ENCODE results near the gene TACC3. TPM values are rescaled to one million over a fixed set of nuclear protein-coding genes. Genes with fewer than 3 reads are reported as not detected.

TACC3 gene
- total and polyA plus RNA-seq, 3 experiments from 2014 or later: 45.5 to 129 (median 124) TPM

DNA sequence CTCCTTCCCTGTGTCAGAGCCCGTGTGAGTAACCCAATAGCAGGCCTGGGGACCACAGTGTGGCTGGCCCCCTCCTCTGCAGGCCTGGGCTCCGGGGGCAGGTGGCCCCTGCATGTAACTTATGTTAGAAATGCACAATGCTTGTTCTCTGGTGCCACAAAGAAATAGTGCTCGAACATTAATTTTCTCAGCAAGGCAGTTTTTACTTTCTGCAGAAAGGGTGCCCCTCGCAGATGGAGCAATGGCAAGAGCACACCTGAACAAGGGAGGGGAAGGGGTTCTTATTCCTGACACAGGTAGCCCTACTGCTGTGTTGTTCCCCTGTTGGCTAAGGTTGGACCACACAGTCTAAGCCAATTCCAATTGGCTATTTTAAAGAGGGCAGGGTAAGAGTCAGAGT, 17.1 kb downstream of the TACC3 start:
- peaks cover 6 to 9% (median 8%) of the 10 kb centered on the region in 5 donors for H3K9me3 Mint-ChIP-seq
- CTCF ChIA-PET: interaction anchor here (1.0 kb wide), 1 partner anchor 161 kb away, joined by 5 read pairs; no protein-coding TSS in a partner anchor
- POLR2A ChIA-PET: no interaction called here

DNA sequence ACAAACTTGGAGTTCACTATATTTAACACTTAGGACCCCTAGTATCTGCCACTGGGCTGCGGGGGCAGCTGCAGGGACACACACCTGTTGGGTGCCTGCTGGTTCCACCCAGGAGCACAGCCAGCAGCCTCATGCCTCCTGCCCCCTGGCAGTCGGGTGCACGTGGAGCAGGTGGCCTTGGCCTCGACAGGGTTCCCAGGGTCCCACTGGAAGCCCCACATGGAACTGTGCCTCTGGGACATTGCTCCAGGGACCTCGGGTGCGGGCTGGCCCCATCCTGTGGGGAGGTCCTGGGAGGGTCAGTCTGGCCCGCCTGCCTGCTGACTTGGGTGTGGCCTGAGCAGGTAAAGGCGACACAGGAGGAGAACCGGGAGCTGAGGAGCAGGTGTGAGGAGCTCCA, 18.0 kb downstream of the TACC3 start:
- Histone ChIP-seq H3K36me3 (ENCODE audit: insufficient read depth, low read length) (peaks cover 56% of the 10 kb centered on the region), H3K27ac (ENCODE audit: low read depth, low read length) (no peak overlapping the region), H3K9me3 (ENCODE audit: low read length) (peaks cover 11% of the 10 kb centered on the region), H3K27me3 (ENCODE audit: insufficient read depth, low read length, poor library complexity, severe bottlenecking) (no peaks in the 10 kb centered on the region), H3K4me1 (ENCODE audit: insufficient read depth, low read length) (no peaks in the 10 kb centered on the region), H3K4me3 (ENCODE audit: low read length) (no peak overlapping the region)
- CTCF ChIA-PET: interaction anchor here (1.0 kb wide), 2 partner anchors 9 to 160 kb away, joined by 5 read pairs; no protein-coding TSS in a partner anchor
- peaks cover 15 to 87% (median 18%) of the 10 kb centered on the region in 3 donors for H3K36me3 Mint-ChIP-seq
- no peaks in the 10 kb centered on the region for H3K4me1 Mint-ChIP-seq
- no peaks in the 10 kb centered on the region for H3K27me3 Mint-ChIP-seq
- POLR2A ChIA-PET: no interaction called here
- H3K27ac Mint-ChIP-seq: no peak overlapping the region
- no peak for DNase-seq
- H3K9me3 Mint-ChIP-seq: peaks cover 6 to 9% (median 8%) of the 10 kb centered on the region in 5 donors
- no peak overlapping the region for H3K4me3 Mint-ChIP-seq

More for the DNA sequence above, 17.1 kb downstream of the TACC3 start:
- Histone ChIP-seq H3K27ac (ENCODE audit: low read depth, low read length) (no peak overlapping the region), H3K4me3 (ENCODE audit: low read length) (no peak overlapping the region), H3K27me3 (ENCODE audit: insufficient read depth, low read length, poor library complexity, severe bottlenecking) (no peaks in the 10 kb centered on the region), H3K4me1 (ENCODE audit: insufficient read depth, low read length) (no peaks in the 10 kb centered on the region), H3K36me3 (ENCODE audit: insufficient read depth, low read length) (peaks cover 58% of the 10 kb centered on the region), H3K9me3 (ENCODE audit: low read length) (peaks cover 11% of the 10 kb centered on the region)
- Mint-ChIP-seq H3K36me3 (peaks cover 15 to 84% (median 18%) of the 10 kb centered on the region in 3 donors), H3K27me3 (no peaks in the 10 kb centered on the region), H3K27ac (peak overlapping the region in 1 of 8 donors; percentile 36), H3K4me1 (no peaks in the 10 kb centered on the region), H3K4me3 (no peak overlapping the region)
- DNase-seq: no peak

GRCh38 chr4:1740021-1740545, 18.8 kb downstream of the TACC3 start:
- CTCF ChIA-PET: no interaction called here

DNA sequence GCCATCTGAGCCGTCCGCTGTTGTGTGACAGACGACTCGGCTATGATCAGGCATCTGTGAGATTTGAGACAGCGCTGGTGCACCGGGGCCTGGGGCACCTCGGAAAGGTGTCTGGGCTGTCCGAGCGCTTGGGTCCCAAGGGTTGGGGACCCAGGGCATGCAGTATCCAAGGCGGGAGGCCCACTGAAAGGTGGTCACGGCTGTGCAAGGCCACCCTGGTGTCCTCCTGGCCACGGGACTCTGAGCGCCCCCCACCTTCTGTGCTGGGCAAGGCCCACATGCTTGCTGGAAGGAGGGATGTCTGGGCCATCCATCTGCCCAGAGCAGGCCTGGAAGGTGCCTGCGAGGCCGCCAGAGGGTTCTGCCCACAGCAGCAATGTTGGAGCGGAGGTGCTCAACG, 19.9 kb downstream of the TACC3 start:
- H3K36me3 Mint-ChIP-seq: peaks cover 15 to 82% (median 18%) of the 10 kb centered on the region in 3 donors
- H3K4me1 Mint-ChIP-seq: no peaks in the 10 kb centered on the region
- Histone ChIP-seq H3K4me3 (ENCODE audit: low read length) (no peak overlapping the region), H3K4me1 (ENCODE audit: insufficient read depth, low read length) (no peaks in the 10 kb centered on the region), H3K27ac (ENCODE audit: low read depth, low read length) (no peak overlapping the region), H3K36me3 (ENCODE audit: insufficient read depth, low read length) (peaks cover 47% of the 10 kb centered on the region), H3K27me3 (ENCODE audit: insufficient read depth, low read length, poor library complexity, severe bottlenecking) (no peaks in the 10 kb centered on the region), H3K9me3 (ENCODE audit: low read length) (peaks cover 11% of the 10 kb centered on the region)
- H3K27me3 Mint-ChIP-seq: no peaks in the 10 kb centered on the region
- H3K4me3 Mint-ChIP-seq: no peak overlapping the region
- CTCF ChIA-PET: no interaction called here
- no peak overlapping the region for H3K27ac Mint-ChIP-seq
- POLR2A ChIA-PET: no interaction called here
- peaks cover 6 to 9% (median 8%) of the 10 kb centered on the region in 5 donors for H3K9me3 Mint-ChIP-seq
- no peak for DNase-seq

More at GRCh38 chr4:1740021-1740545, 18.8 kb downstream of the TACC3 start:
- H3K9me3 Mint-ChIP-seq: peaks cover 6 to 9% (median 8%) of the 10 kb centered on the region in 5 donors
- POLR2A ChIA-PET: no interaction called here
- Histone ChIP-seq H3K27me3 (ENCODE audit: insufficient read depth, low read length, poor library complexity, severe bottlenecking) (no peaks in the 10 kb centered on the region), H3K27ac (ENCODE audit: low read depth, low read length) (no peak overlapping the region), H3K4me1 (ENCODE audit: insufficient read depth, low read length) (no peaks in the 10 kb centered on the region), H3K4me3 (ENCODE audit: low read length) (no peak overlapping the region), H3K36me3 (ENCODE audit: insufficient read depth, low read length) (peaks cover 48% of the 10 kb centered on the region), H3K9me3 (ENCODE audit: low read length) (peaks cover 11% of the 10 kb centered on the region)
- H3K4me1 Mint-ChIP-seq: no peaks in the 10 kb centered on the region
- H3K27ac Mint-ChIP-seq: no peak overlapping the region
- no peak for DNase-seq
- no peak overlapping the region for H3K4me3 Mint-ChIP-seq
- H3K27me3 Mint-ChIP-seq: no peaks in the 10 kb centered on the region
- H3K36me3 Mint-ChIP-seq: peaks cover 15 to 87% (median 18%) of the 10 kb centered on the region in 3 donors

- peaks cover 0 to 2% (median 0%) of the 10 kb centered on the region in 3 donors for H3K4me1 Mint-ChIP-seq
- Histone ChIP-seq H3K4me3 (ENCODE audit: low read length) (no peak overlapping the region), H3K9me3 (ENCODE audit: low read length) (peaks cover 2% of the 10 kb centered on the region), H3K27ac (ENCODE audit: low read depth, low read length) (no peak overlapping the region), H3K27me3 (ENCODE audit: insufficient read depth, low read length, poor library complexity, severe bottlenecking) (no peaks in the 10 kb centered on the region), H3K4me1 (ENCODE audit: insufficient read depth, low read length) (no peaks in the 10 kb centered on the region), H3K36me3 (ENCODE audit: insufficient read depth, low read length) (peaks cover 26% of the 10 kb centered on the region)
- peaks cover 0 to 7% (median 6%) of the 10 kb centered on the region in 5 donors for H3K9me3 Mint-ChIP-seq
- H3K36me3 Mint-ChIP-seq: peaks cover 4 to 59% (median 7%) of the 10 kb centered on the region in 3 donors
- peak overlapping the region in 1 of 8 donors; percentile 79 for H3K27ac Mint-ChIP-seq
- DNase-seq: no peak
- ChIA-PET POLR2A (no interaction called here), CTCF (interaction anchor here (6.0 kb wide), 1 partner anchor 156 kb away, joined by 126 read pairs; no protein-coding TSS in a partner anchor)
- peak overlapping the region in 1 of 7 donors; percentile 70 for H3K4me3 Mint-ChIP-seq
- no peaks in the 10 kb centered on the region for H3K27me3 Mint-ChIP-seq
Observed at GRCh38 chr4:1743551-1743950, 22.2 kb downstream of the TACC3 start.

- Histone ChIP-seq H3K27me3 (ENCODE audit: insufficient read depth, low read length, poor library complexity, severe bottlenecking) (no peaks in the 10 kb centered on the region), H3K4me1 (ENCODE audit: insufficient read depth, low read length) (no peaks in the 10 kb centered on the region), H3K27ac (ENCODE audit: low read depth, low read length) (no peak overlapping the region), H3K4me3 (ENCODE audit: low read length) (no peak overlapping the region), H3K36me3 (ENCODE audit: insufficient read depth, low read length) (peaks cover 23% of the 10 kb centered on the region), H3K9me3 (ENCODE audit: low read length) (no peaks in the 10 kb centered on the region)
- POLR2A ChIA-PET: no interaction called here
- CTCF ChIA-PET: interaction anchor here (1.0 to 6.0 kb wide), 2 partner anchors 32 to 156 kb away, joined by 4 to 126 read pairs; partner anchors contain the start of gene SLBP
- peaks cover 0 to 3% (median 0%) of the 10 kb centered on the region in 3 donors for H3K4me1 Mint-ChIP-seq
- peaks cover 0 to 3% (median 2%) of the 10 kb centered on the region in 5 donors for H3K9me3 Mint-ChIP-seq
- peaks cover 0 to 55% (median 2%) of the 10 kb centered on the region in 3 donors for H3K36me3 Mint-ChIP-seq
- peak overlapping the region in 1 of 8 donors; percentile 79 for H3K27ac Mint-ChIP-seq
- no peak for DNase-seq
- no peaks in the 10 kb centered on the region for H3K27me3 Mint-ChIP-seq
- H3K4me3 Mint-ChIP-seq: no peak overlapping the region
Observed at GRCh38 chr4:1743975-1744374, 22.7 kb downstream of the TACC3 start.

GRCh38 chr4:1744552-1744951, 23.2 kb downstream of the TACC3 start:
- Histone ChIP-seq H3K27me3 (ENCODE audit: insufficient read depth, low read length, poor library complexity, severe bottlenecking) (no peaks in the 10 kb centered on the region), H3K36me3 (ENCODE audit: insufficient read depth, low read length) (peaks cover 20% of the 10 kb centered on the region), H3K27ac (ENCODE audit: low read depth, low read length) (no peak overlapping the region), H3K4me3 (ENCODE audit: low read length) (no peak overlapping the region), H3K9me3 (ENCODE audit: low read length) (no peaks in the 10 kb centered on the region), H3K4me1 (ENCODE audit: insufficient read depth, low read length) (no peaks in the 10 kb centered on the region)
- Mint-ChIP-seq H3K27me3 (no peaks in the 10 kb centered on the region), H3K4me3 (no peak overlapping the region), H3K4me1 (peaks cover 0 to 3% (median 0%) of the 10 kb centered on the region in 3 donors), H3K27ac (no peak overlapping the region), H3K36me3 (peaks cover 0 to 50% (median 0%) of the 10 kb centered on the region in 3 donors), H3K9me3 (no peaks in the 10 kb centered on the region)
- ChIA-PET POLR2A (no interaction called here), CTCF (interaction anchor here (1.0 to 6.0 kb wide), 3 partner anchors 32 to 155 kb away, joined by 4 to 126 read pairs (median 18); partner anchors contain the start of gene SLBP)
- no peak for DNase-seq

DNA sequence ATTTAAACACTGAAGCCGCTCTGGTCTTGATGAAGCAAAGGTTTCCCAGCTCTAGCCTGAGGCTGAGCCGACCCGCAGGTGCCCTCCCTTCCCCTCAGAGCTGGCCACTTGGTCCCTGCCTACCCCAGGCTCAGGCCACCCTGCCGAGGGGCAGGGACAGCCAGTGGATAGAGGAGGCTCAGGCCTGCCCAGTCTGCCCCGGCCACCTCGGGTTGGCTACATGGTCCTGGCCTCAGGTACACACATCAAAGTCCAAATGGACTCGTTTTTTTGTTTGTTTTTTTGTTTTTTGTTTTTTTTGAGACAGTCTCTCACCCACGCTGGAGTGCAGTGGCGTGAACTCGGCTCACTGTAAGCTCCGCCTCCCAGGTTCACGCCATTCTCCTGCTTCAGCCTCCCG, 23.8 kb downstream of the TACC3 start:
- Mint-ChIP-seq H3K36me3 (peaks cover 0 to 46% (median 0%) of the 10 kb centered on the region in 3 donors), H3K4me3 (no peak overlapping the region), H3K27ac (no peak overlapping the region), H3K4me1 (peaks cover 0 to 3% (median 0%) of the 10 kb centered on the region in 3 donors), H3K9me3 (no peaks in the 10 kb centered on the region), H3K27me3 (no peaks in the 10 kb centered on the region)
- ChIA-PET CTCF (interaction anchor here (0.8 to 6.0 kb wide), 3 partner anchors 12 to 155 kb away, joined by 4 to 126 read pairs (median 18); no protein-coding TSS in a partner anchor), POLR2A (no interaction called here)
- peaks cover 17% of the 10 kb centered on the region for H3K36me3 ChIP-seq (ENCODE audit: insufficient read depth, low read length)
- H3K27ac ChIP-seq (ENCODE audit: low read depth, low read length): no peak overlapping the region
- no peak overlapping the region for H3K4me3 ChIP-seq (ENCODE audit: low read length)
- H3K27me3 ChIP-seq (ENCODE audit: insufficient read depth, low read length, poor library complexity, severe bottlenecking): no peaks in the 10 kb centered on the region
- DNase-seq: no peak
- no peaks in the 10 kb centered on the region for H3K9me3 ChIP-seq (ENCODE audit: low read length)
- no peaks in the 10 kb centered on the region for H3K4me1 ChIP-seq (ENCODE audit: insufficient read depth, low read length)

Data from CD8-positive, alpha-beta memory T cell (primary cell).